Measurements from ENCODE around the gene CCDC160. TPM values are rescaled to one million over a fixed set of nuclear protein-coding genes. Genes with fewer than 3 reads are reported as not detected.
"Not testable (repeated sequence)": the region's sequence is repeated elsewhere in the genome, so short reads cannot be mapped to it uniquely, and the experiment has no call there.

The CCDC160 gene
- total RNA-seq, 1 donor from 2014 or later: 0.38 TPM

DNA sequence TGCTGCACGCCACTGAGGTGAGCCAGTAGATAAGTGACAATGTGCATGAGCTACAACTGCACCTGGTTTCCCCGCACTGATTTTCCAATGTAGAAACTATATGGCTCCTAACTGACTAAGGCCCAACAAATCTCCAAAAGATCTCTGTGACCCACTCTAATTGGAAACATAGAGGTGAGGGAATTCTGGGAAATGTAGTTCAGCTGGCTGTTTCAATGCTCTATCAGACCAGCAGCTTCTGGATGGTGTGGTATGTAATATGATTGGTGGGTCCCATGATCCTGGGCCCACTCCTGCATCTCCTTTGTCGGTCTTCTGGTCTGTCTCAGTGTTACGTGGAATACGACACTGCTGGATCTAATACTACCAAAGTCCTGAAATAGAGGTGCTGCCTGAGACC lies 18.6 kb downstream of the CCDC160 start:
- intact Hi-C loops (cut with DNase I): no loop called here
- Histone ChIP-seq H3K36me3 (no peaks in the 10 kb centered on the region), H3K4me1 (no peaks in the 10 kb centered on the region), H3K27me3 (ENCODE audit: low read depth) (no peaks in the 10 kb centered on the region), H3K9me3 (no peaks in the 10 kb centered on the region), H3K4me3 (no peak overlapping the region), H3K27ac (no peak overlapping the region)
- TF ChIP-seq CTCF (IDR thresholded peaks at IDR 0.05): no peak
- ATAC-seq (no peak), DNase-seq (no peak)

GRCh38 chrX:134256684-134257083 lies 19.7 kb downstream of the CCDC160 start:
- no peaks in the 10 kb centered on the region for H3K9me3 ChIP-seq
- no peaks in the 10 kb centered on the region for H3K27me3 ChIP-seq (ENCODE audit: low read depth)
- H3K36me3 ChIP-seq: no peaks in the 10 kb centered on the region
- DNase-seq (no peak), ATAC-seq (no peak)
- H3K27ac ChIP-seq: no peak overlapping the region
- H3K4me3 ChIP-seq: no peak overlapping the region
- intact Hi-C loops (cut with DNase I): no loop called here
- no peaks in the 10 kb centered on the region for H3K4me1 ChIP-seq
- TF ChIP-seq CTCF (IDR thresholded peaks at IDR 0.05): no peak

GRCh38 chrX:134258202-134258601 lies 21.2 kb downstream of the CCDC160 start:
- no peaks in the 10 kb centered on the region for H3K27me3 ChIP-seq (ENCODE audit: low read depth)
- ATAC-seq (no peak), DNase-seq (no peak)
- H3K9me3 ChIP-seq: no peaks in the 10 kb centered on the region
- TF ChIP-seq CTCF (IDR thresholded peaks at IDR 0.05): no peak
- no peak overlapping the region for H3K27ac ChIP-seq
- H3K36me3 ChIP-seq: no peaks in the 10 kb centered on the region
- no peak overlapping the region for H3K4me3 ChIP-seq
- H3K4me1 ChIP-seq: no peaks in the 10 kb centered on the region
- intact Hi-C loops (cut with DNase I): no loop called here

DNA sequence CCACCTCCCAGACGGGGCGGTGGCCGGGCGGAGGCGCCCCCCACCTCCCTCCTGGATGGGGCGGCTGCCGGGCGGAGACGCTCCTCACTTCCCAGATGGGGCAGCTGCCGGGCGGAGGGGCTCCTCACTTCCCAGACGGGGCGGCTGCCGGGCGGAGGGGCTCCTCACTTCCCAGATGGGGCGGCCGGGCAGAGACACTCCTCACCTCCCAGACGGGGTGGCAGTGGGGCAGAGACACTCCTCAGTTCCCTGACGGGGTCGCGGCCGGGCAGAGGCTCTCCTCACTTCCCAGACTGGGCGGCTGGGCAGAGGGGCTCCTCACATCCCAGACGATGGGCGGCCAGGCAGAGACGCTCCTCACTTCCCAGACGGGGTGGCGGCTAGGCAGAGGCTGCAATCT lies 49.0 kb downstream of the CCDC160 start:
- H3K4me3 ChIP-seq; H3K9me3 ChIP-seq; DNase-seq; H3K4me1 ChIP-seq; H3K27me3 ChIP-seq (ENCODE audit: low read depth); H3K27ac ChIP-seq; H3K36me3 ChIP-seq; intact Hi-C loops (cut with DNase I); ATAC-seq: not testable (repeated sequence)

GRCh38 chrX:134287346-134287745 lies 50.4 kb downstream of the CCDC160 start:
- H3K9me3 ChIP-seq: no peaks in the 10 kb centered on the region
- DNase-seq: no peak
- intact Hi-C loops (cut with DNase I): no loop called here
- no peaks in the 10 kb centered on the region for H3K4me1 ChIP-seq
- no peak for TF ChIP-seq CTCF (IDR thresholded peaks at IDR 0.05)
- no peaks in the 10 kb centered on the region for H3K27me3 ChIP-seq (ENCODE audit: low read depth)
- H3K36me3 ChIP-seq: no peaks in the 10 kb centered on the region
- no peak overlapping the region for H3K4me3 ChIP-seq
- no peak overlapping the region for H3K27ac ChIP-seq
- no peak for ATAC-seq

DNA sequence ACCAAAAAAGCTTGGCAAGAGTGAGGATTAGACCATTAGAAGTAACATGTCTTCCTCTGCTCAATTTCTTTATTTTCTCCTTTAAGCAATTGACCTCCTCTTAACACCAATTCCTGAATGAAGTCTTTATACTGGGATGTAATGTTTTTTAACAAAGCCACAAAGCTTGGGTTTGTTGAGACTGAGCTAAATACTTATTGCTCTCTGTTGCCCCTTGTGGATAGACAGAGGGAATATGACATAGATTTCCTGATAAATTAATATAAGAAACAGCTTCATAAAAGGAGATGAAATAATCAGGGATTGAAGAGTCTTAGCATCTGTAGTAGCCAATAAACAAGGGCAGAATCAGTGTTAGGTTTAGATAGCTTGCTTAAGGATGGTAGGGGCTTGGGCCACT lies 57.6 kb downstream of the CCDC160 start:
- no peaks in the 10 kb centered on the region for H3K27me3 ChIP-seq (ENCODE audit: low read depth)
- H3K4me3 ChIP-seq: no peak overlapping the region
- no peaks in the 10 kb centered on the region for H3K9me3 ChIP-seq
- no peak for TF ChIP-seq CTCF (IDR thresholded peaks at IDR 0.05)
- no peak overlapping the region for H3K27ac ChIP-seq
- H3K36me3 ChIP-seq: no peaks in the 10 kb centered on the region
- DNase-seq: no peak
- H3K4me1 ChIP-seq: no peaks in the 10 kb centered on the region
- ATAC-seq: no peak
- intact Hi-C loops (cut with DNase I): no loop called here

Other genes starting within 250 kb of the CCDC160 start
- 15.9 TPM for gene PHF6, start 136.1 kb downstream of the CCDC160 start, total RNA-seq
- gene HPRT1, start 223.0 kb downstream of the CCDC160 start, total RNA-seq: 18.1 TPM

Measured in lower lobe of right lung (tissue), 2 donors.